ENCODE data around the gene FBF1.

- no peak for TF ChIP-seq ARNTL (CRISPR knock-in tag; IDR thresholded peaks at IDR 0.05; ENCODE audit: borderline replicate concordance, low read depth)
- no peak for TF ChIP-seq GLIS3 (CRISPR knock-in tag; IDR thresholded peaks at IDR 0.05)
- TF ChIP-seq ZNF70 (CRISPR knock-in tag; IDR thresholded peaks at IDR 0.05) = no peak
- TF ChIP-seq ZC3H10 (CRISPR knock-in tag; IDR thresholded peaks at IDR 0.05) = no peak
- TF ChIP-seq CREB5 (CRISPR knock-in tag; IDR thresholded peaks at IDR 0.05; ENCODE audit: low read depth) = no peak
- TF ChIP-seq ISL1 (CRISPR knock-in tag; IDR thresholded peaks at IDR 0.05) = no peak
- no peak for TF ChIP-seq BACH2 (CRISPR knock-in tag; IDR thresholded peaks at IDR 0.05; ENCODE audit: borderline replicate concordance)
- no peak for TF ChIP-seq ZFP30 (CRISPR knock-in tag; IDR thresholded peaks at IDR 0.05)
- no peak for TF ChIP-seq SNAI2 (CRISPR knock-in tag; IDR thresholded peaks at IDR 0.05)
- no peak for TF ChIP-seq ZFP3 (CRISPR knock-in tag; IDR thresholded peaks at IDR 0.05)
- no peak for TF ChIP-seq RARB (CRISPR knock-in tag; IDR thresholded peaks at IDR 0.05)
- no peak for TF ChIP-seq ESRRG (CRISPR knock-in tag; IDR thresholded peaks at IDR 0.05)
- no peak for TF ChIP-seq TSHZ2 (CRISPR knock-in tag; IDR thresholded peaks at IDR 0.05)
- TF ChIP-seq ZNF8 (CRISPR knock-in tag; IDR thresholded peaks at IDR 0.05) = no peak
Observed at GRCh38 chr17:75898065-75898464, 42.8 kb downstream of the FBF1 start.
